ENCODE measurements around the gene HAVCR1.

GRCh38 chr5:156984064-156984463 lies 74.9 kb downstream of the HAVCR1 start:
- TF ChIP-seq CTCF (IDR thresholded peaks at IDR 0.05) (no peak), POLR2A (IDR thresholded peaks at IDR 0.05) (no peak)
